Measurements from ENCODE around the gene CSNK2A1.

CSNK2A1 gene

DNA sequence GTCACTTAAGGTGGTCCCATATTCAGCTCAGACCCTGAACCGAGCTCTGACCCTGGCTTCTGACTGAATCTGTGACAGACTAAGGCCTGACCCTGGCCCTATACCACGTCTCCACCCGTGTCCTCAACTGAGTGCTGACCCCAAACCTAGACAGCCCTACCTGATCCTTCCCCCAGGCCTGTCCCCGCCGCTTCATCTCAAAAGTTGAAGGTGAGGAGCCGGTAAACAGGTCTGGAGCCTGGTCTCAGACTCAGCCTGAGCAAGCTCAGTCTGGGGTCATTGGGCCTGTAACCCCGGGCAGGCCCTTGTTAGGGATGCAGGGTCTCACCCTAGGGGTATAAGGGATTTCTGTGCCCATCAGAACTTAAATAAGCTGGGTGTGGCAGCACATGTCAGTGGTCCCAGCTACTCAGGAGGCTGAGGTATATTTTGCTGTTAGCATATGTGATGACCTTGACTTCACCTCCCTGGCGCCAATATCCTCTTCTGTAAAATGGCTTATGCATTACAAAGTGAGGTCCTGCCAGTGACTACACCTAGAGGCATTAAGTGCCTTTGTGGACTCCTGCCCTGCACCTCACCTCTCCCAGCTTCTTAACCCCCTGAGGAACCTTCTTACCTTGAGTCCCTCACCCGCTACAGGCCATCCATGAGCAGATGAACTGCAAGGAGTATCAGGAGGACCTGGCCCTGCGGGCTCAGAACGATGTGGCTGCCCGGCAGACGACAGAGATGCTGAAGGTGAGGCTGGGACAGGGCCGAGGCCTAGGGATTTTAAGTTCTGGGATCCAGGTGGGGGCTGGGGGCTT is 115.5 kb downstream of the CSNK2A1 start:
- DNase-seq = no peak

DNA sequence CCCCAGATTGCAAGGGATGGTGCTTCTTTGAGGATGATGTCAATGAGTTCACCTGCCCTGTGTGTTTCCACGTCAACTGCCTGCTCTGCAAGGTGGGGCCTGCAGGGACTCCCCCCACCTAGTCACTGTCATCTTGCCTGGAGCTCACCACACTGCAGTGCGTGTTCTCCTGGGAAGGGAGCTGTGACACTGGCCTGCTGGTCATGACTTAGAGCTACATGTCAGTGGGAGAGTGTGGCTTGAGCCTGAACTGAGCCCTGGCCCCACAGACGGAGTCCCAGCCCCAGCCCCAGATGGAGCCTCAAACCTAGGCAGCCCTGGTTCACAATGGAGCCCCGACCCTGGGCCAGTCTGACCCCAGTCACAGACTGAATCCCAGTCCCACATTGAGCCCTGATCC is 116.2 kb downstream of the CSNK2A1 start:
- DNase-seq = no peak

DNA sequence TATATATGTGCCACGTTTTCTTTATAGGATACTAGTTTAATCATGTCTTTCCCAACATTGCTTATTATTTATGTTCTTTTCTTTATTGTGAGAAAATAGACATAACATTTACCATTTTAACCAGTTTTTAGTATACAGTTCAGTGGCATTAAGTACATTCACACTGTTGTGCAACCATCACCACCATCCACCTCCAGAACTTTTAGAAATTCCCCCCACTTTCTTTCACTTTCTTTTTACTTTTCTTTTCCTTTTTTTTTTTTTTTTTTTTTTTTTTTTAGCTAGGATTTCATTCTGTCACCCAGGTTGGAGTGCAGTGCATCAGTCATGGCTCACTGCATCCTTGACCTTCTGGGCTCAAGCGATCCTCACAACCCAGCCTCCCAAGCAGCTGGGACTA is 117.0 kb downstream of the CSNK2A1 start:
- no peak for DNase-seq
